OCI-LY1 (cell line): ENCODE results near the gene CHMP1B.

Experiments
- EZH2 ChIP-seq: fragments of 200-600 bp; sonication (generic), shearing (Covaris generic); IDR thresholded peaks from 2 replicates; pipeline ENCODE4 v1.8.0; 2017; ENCODE audit warnings: borderline replicate concordance, mixed run types, mild to moderate bottlenecking, antibody characterized with exemption, low read length, moderate library complexity, mixed read lengths
- TF ChIP-seq, protein P1 (sequence below): fragments of 200-600 bp; sonication (generic), shearing (Covaris generic); IDR thresholded peaks from 2 replicates; pipeline ENCODE4 v1.5.1; 2017; ENCODE audit warnings: mild to moderate bottlenecking, antibody characterized with exemption, low read length, moderate library complexity, mixed read lengths

DNA sequence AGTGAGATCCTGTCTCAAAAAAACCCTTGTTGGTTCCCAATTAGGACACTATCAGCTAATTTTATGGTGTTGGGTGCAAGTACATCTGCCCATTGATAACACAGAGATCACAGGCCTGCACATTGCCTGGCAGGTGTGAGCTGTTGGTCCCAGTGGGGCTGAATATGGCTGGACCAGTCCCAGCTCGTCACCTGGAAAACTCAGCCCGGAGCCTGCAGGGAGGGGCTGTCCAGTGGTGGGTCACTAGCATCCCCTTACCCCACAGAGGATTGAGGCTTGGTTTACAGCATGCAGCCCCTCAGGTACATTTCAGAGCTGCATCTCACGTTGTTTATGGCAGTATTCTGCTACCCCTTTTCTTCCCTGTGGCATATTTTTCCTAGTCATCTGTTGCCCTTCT, 40.8 kb upstream of the CHMP1B start:
- TF ChIP-seq, protein P1, sequence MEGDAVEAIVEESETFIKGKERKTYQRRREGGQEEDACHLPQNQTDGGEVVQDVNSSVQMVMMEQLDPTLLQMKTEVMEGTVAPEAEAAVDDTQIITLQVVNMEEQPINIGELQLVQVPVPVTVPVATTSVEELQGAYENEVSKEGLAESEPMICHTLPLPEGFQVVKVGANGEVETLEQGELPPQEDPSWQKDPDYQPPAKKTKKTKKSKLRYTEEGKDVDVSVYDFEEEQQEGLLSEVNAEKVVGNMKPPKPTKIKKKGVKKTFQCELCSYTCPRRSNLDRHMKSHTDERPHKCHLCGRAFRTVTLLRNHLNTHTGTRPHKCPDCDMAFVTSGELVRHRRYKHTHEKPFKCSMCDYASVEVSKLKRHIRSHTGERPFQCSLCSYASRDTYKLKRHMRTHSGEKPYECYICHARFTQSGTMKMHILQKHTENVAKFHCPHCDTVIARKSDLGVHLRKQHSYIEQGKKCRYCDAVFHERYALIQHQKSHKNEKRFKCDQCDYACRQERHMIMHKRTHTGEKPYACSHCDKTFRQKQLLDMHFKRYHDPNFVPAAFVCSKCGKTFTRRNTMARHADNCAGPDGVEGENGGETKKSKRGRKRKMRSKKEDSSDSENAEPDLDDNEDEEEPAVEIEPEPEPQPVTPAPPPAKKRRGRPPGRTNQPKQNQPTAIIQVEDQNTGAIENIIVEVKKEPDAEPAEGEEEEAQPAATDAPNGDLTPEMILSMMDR, result no peak
- TF ChIP-seq EZH2, result no peak
